Right atrium auricular region (tissue), 2 donors: ENCODE measurements around the gene GJA1. TPM values are rescaled to one million over a fixed set of nuclear protein-coding genes. Genes with fewer than 3 reads are reported as not detected.

Source experiments
- DNase-seq: peaks from one replicate; pipeline ENCODE4 v3.0.0-alpha.2; 2019; ENCODE audit warnings: low spot score
- H3K27ac ChIP-seq, 2 donors: fragments of 200-600 bp; sonication (generic); 1 replicate in 1 of 2; 2 replicates in 1 of 2; pipeline ENCODE4 v1.5.1; 2016 to 2019
- H3K27me3 ChIP-seq, 2 donors: fragments of 200-600 bp; sonication (generic); one replicate each; pipeline versions ENCODE4 v1.5.1 to v1.6.0; 2017 to 2019
- H3K36me3 ChIP-seq: fragments of 200-600 bp; sonication (generic); one replicate; pipeline ENCODE4 v1.5.1; 2016
- H3K4me1 ChIP-seq, 2 donors: fragments of 200-600 bp; sonication (generic); one replicate each; pipeline versions ENCODE4 v1.5.1 to v1.6.0; 2017 to 2019
- H3K4me3 ChIP-seq, 2 donors: fragments of 200-600 bp; sonication (generic); 1 replicate in 1 of 2; 2 replicates in 1 of 2; pipeline ENCODE4 v1.5.1; 2017 to 2019; ENCODE audit warnings: mild to moderate bottlenecking in 1 of 2, moderate library complexity in 1 of 2
- H3K9me3 ChIP-seq, 2 donors: fragments of 200-600 bp; sonication (generic); one replicate each; pipeline ENCODE4 v1.5.1; 2019
- CTCF ChIP-seq, 2 donors: fragments of 200-600 bp; sonication (generic); IDR thresholded peaks; one replicate each; pipeline ENCODE4 v1.5.1; 2019; ENCODE audit warnings: antibody characterized with exemption in 2 of 2
- total RNA-seq, 2 donors: library from RNA; depleted of rRNA; stranded (reverse); fragments of >200 nt; gene quantifications; one replicate each; pipeline ENCODE4 v1.1.0, GENCODE V29; 2016

Gene GJA1
- total RNA-seq, 2 donors from 2014 or later = 122 to 235 TPM

DNA sequence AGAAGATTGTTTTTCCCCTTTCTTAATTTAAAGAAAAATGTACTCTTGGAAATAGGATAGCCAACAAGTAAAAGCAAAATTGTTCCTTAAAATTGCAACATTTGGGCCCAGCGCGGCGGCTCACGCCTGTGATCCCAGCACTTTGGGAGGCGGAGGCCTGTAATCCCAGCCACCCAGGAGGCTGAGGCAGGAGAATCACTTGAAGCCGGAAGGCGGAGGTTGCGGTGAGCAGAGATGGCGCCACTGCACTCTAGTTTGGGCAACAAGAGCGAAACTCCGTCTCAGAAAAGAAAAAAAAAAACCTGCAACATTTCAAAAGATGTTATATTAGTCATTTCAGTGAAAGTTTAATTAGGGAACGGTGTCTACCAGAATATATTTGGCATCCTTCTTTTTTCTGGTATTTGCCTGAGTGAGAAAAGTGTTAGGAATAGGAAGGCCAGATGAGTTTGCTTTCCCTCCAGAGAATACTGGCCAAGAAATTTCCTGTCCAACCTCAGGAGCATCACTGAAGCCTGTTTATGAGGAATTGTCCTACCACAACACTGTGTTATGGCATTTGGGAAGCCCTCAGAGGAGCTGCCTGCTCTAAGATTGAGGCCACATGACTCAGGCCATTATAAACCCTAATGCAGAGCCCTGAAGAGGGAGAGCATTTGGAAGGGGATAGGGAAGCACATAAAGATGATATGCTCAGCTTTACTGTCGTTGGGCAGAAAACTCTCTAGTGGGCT, 1.2 kb upstream of the GJA1 start:
- peak overlapping the region; percentile 90 to 95 for H3K27ac ChIP-seq
- H3K4me3 ChIP-seq = no peak overlapping the region
- no peaks in the 10 kb centered on the region for H3K27me3 ChIP-seq
- TF ChIP-seq CTCF (IDR thresholded peaks at IDR 0.05) = no peak
- no peaks in the 10 kb centered on the region for H3K36me3 ChIP-seq
- no peak for DNase-seq
- no peaks in the 10 kb centered on the region for H3K9me3 ChIP-seq
- peaks cover 0 to 15% of the 10 kb centered on the region in 2 donors for H3K4me1 ChIP-seq

DNA sequence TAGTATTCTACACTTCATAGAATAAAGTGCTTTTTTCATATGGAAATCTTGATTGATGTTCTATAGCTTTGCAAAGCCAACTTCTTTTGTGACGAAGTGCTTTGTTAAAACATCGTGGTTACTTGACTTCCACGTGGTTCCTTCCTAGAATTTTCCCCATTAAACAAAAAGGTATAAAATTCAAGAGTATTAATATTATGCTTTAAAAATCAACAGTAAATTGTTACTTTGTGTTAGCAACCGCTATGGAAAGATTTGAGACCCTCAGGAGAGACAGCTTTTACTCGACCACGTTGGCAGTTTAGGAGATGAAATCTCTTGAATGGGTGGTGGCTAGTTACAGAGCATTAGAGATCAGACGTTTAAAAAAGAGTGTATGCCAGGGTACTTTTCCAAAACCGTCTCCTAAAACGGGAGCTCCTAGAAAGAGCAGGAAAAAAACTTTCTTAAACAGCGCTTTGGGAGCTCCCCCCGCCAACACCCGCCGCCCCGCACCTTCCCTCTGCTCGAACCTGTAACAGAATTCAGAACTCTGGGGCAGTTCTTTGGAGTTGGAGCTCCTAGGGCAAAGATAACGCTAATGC, 920 bp downstream of the GJA1 start:
- Histone ChIP-seq H3K36me3 (no peaks in the 10 kb centered on the region), H3K4me1 (peaks cover 0 to 20% of the 10 kb centered on the region in 2 donors), H3K9me3 (no peaks in the 10 kb centered on the region), H3K27ac (peak overlapping the region; percentile 90 to 95), H3K27me3 (no peaks in the 10 kb centered on the region), H3K4me3 (peak overlapping the region; percentile 68 to 83)
- DNase-seq = no peak
- no peak for TF ChIP-seq CTCF (IDR thresholded peaks at IDR 0.05)

DNA sequence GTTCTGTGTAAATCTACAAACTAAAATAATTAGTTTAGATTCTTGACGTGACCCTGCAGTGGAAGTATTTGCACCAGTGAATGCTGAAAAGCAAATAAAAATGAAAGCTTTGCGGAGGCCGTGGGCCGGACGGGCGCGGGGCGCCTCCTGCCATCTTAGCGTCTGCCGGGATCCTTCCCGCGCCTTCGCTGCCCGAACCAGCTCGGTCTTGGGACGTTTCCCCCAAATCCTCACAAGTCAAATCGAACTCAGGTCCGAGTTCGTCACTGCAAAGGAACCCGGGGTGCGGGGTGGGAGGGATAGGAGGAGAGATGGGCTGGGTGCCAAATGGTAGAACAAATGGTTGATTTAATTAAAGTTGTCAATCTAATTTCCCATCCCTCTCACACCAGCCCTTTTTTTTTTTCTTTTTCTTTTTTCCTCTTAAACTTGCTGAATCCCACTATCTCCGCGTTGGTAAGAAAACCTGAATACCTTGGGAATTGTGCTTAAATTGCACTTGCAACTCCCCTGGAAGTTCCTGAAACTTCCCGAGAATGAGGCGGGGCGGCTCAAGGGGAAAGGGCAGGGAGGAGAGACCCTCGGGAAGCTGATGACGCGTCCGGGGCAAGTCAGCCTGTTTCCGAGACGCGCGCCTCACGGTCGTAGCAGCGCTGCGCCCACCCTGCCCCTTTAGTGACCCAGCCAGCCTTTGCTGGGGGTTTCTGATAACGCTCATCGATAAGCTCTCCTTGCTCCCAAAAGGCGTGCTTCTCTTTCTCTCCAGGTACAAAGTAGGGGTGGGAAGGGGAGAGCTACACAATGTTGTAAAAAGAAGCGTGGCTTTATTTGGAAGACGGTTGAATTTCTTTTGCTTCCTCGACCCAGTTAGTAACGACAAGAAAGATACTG, 1.8 kb downstream of the GJA1 start:
- H3K9me3 ChIP-seq = no peaks in the 10 kb centered on the region
- H3K27ac ChIP-seq = peak overlapping the region; percentile 90 to 95
- TF ChIP-seq CTCF (IDR thresholded peaks at IDR 0.05) = no peak
- no peak for DNase-seq
- H3K4me1 ChIP-seq = peaks cover 0 to 26% of the 10 kb centered on the region in 2 donors
- H3K4me3 ChIP-seq = peak overlapping the region; percentile 68 to 83
- H3K27me3 ChIP-seq = no peaks in the 10 kb centered on the region
- H3K36me3 ChIP-seq = no peaks in the 10 kb centered on the region

- no peak for DNase-seq
- peak overlapping the region; percentile 68 to 83 for H3K4me3 ChIP-seq
- H3K4me1 ChIP-seq = peaks cover 0 to 34% of the 10 kb centered on the region in 2 donors
These were observed 2.6 kb downstream of the GJA1 start for GRCh38 chr6:121437851-121438651.

More at GRCh38 chr6:121437851-121438651, 2.6 kb downstream of the GJA1 start:
- H3K9me3 ChIP-seq = no peaks in the 10 kb centered on the region
- no peaks in the 10 kb centered on the region for H3K27me3 ChIP-seq
- no peak for TF ChIP-seq CTCF (IDR thresholded peaks at IDR 0.05)
- peak overlapping the region; percentile 90 to 95 for H3K27ac ChIP-seq
- H3K36me3 ChIP-seq = no peaks in the 10 kb centered on the region
